NT2/D1 (cell line): Measurements from ENCODE around the gene LRRC49.

Source experiments
- DNase-seq: peaks from one replicate; pipeline ENCODE4 v3.0.0-alpha.2; 2011; ENCODE audit warnings: low read depth, low spot score
- H3K27me3 ChIP-seq: 2 replicates; pipeline ENCODE4 v1.6.0; 2011; ENCODE audit warnings: mild to moderate bottlenecking; ENCODE audit not compliant: insufficient read length, insufficient read depth
- H3K36me3 ChIP-seq: 2 replicates; pipeline ENCODE4 v1.6.1; 2011; ENCODE audit warnings: mild to moderate bottlenecking, low read length, mixed read lengths; ENCODE audit not compliant: insufficient read depth, insufficient read length
- H3K4me1 ChIP-seq: 2 replicates; pipeline ENCODE4 v1.5.1; 2011; ENCODE audit not compliant: insufficient read depth, insufficient read length
- H3K4me3 ChIP-seq: 2 replicates; pipeline ENCODE4 v1.5.1; 2011; ENCODE audit warnings: low read depth; ENCODE audit not compliant: insufficient read length
- H3K9ac ChIP-seq: 2 replicates; pipeline ENCODE4 v1.6.0; 2011; ENCODE audit warnings: low read depth; ENCODE audit not compliant: insufficient read length
- H3K9me3 ChIP-seq: 2 replicates; pipeline ENCODE4 v1.5.1; 2011; ENCODE audit warnings: mild to moderate bottlenecking, low read length; ENCODE audit not compliant: insufficient read depth
- SUZ12 ChIP-seq: IDR thresholded peaks from 2 replicates; pipeline ENCODE4 v1.6.1; 2011; ENCODE audit not compliant: insufficient read length, insufficient read depth; ENCODE audit errors: extremely low read depth
- YY1 ChIP-seq: IDR thresholded peaks from 2 replicates; pipeline ENCODE4 v1.6.1; 2011; ENCODE audit not compliant: insufficient read length, insufficient read depth
- ZNF274 ChIP-seq: IDR thresholded peaks from 2 replicates; pipeline ENCODE4 v1.6.1; 2011; ENCODE audit warnings: mild to moderate bottlenecking, low read depth, low read length

The LRRC49 gene

DNA sequence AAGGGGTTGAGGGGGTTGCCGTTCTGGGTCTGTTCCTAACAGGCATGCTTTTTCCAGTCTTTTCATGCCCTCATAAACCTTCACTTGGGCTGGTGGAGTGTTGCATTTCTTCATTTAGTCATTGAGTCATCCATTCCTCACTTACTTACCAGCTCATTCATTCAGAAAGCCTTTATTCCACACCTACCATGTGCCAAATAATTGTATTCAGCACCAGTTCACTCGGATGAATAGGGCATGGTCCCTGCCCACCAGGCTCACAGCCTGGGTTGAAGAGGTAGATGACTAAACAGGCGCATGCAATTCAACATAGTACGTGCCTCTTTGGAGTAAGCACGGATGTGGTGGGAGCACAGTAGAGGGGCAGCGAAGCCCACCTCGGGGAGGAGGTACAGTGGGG, 187.5 kb downstream of the LRRC49 start:
- H3K9ac ChIP-seq: no peak overlapping the region
- TF ChIP-seq ZNF274: no peak
- TF ChIP-seq YY1: no peak
- no peak for TF ChIP-seq SUZ12
- H3K4me1 ChIP-seq: peaks cover 6% of the 10 kb centered on the region
- no peak overlapping the region for H3K4me3 ChIP-seq
- DNase-seq: no peak
- H3K9me3 ChIP-seq: no peaks in the 10 kb centered on the region; the same call in 1 of the 2 replicates
- no peaks in the 10 kb centered on the region for H3K36me3 ChIP-seq
- peaks cover 67% of the 10 kb centered on the region for H3K27me3 ChIP-seq

DNA sequence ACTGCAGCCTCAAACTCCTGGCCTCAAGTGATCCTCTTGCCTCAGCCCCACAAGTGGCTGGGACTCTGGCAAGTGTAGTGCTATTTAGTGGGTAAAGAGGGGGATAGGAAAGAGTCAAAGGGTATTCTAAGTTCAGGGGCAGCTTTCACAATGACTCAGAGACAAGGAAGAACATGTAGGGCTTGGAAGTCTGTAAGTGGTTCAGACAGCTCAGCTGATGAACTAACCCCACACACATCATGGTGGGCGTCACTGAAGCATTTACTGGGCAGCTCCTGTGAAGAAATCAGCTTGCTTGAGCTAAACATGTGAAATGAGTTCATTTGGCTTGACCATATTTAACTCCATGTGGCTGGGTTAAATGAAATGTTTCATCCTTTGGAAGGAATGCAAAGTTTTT, 188.1 kb downstream of the LRRC49 start:
- peaks cover 71% of the 10 kb centered on the region for H3K27me3 ChIP-seq
- no peak for DNase-seq
- no peak overlapping the region for H3K4me3 ChIP-seq
- no peaks in the 10 kb centered on the region for H3K36me3 ChIP-seq
- no peak overlapping the region for H3K9ac ChIP-seq
- H3K4me1 ChIP-seq: peaks cover 7% of the 10 kb centered on the region
- TF ChIP-seq ZNF274 (no peak), YY1 (no peak), SUZ12 (no peak)
- H3K9me3 ChIP-seq: no peaks in the 10 kb centered on the region; the same call in 1 of the 2 replicates

DNA sequence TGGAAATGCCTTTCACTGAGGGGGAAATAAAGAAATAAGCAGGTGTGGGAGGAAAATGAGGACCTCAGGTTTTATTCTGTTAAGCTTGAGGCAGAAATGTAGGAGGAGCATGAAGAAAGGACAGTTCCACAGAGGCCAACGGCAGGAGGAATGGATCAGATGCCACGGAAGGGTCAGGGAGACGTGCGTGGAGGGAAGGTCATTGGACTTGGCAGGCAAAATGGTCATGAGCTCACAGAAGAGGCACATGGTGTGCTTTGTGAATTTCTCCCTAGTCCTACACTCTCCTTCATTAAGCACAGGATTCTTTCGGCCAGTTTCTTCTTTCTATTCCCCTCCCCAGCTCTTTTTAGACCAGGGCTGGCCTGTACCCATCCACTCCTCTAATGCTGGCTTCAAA, 190.2 kb downstream of the LRRC49 start:
- Histone ChIP-seq H3K4me1 (peaks cover 14% of the 10 kb centered on the region), H3K9me3 (peaks cover 13% of the 10 kb centered on the region; the same call in 1 of the 2 replicates), H3K9ac (no peak overlapping the region), H3K27me3 (peaks cover 89% of the 10 kb centered on the region), H3K36me3 (no peaks in the 10 kb centered on the region), H3K4me3 (no peak overlapping the region)
- TF ChIP-seq SUZ12 (no peak), YY1 (no peak), ZNF274 (no peak)
- no peak for DNase-seq

DNA sequence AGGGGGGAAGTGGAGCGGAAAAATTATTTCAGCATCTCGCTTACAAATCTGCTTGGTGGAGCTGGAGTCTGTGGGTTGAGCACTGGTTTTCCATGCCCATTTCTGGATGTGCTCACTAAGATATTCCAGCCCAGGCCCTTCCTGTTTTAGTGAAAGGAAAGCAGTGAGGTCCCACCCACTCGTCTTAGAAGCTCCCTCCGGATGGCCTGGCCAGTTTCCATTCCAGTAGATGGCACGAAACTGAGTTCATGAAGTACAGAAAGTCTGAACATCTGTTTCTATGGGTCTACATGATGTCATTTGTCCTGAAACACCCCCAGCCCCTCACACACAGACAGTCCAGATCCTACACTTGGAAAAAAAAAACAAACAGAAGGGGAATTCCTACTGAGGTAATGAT, 190.7 kb downstream of the LRRC49 start:
- peaks cover 14% of the 10 kb centered on the region for H3K4me1 ChIP-seq
- no peaks in the 10 kb centered on the region for H3K36me3 ChIP-seq
- no peak overlapping the region for H3K9ac ChIP-seq
- H3K4me3 ChIP-seq: no peak overlapping the region
- no peak for TF ChIP-seq SUZ12
- peaks cover 93% of the 10 kb centered on the region for H3K27me3 ChIP-seq
- DNase-seq: no peak
- H3K9me3 ChIP-seq: peaks cover 13% of the 10 kb centered on the region; the same call in 1 of the 2 replicates

DNA sequence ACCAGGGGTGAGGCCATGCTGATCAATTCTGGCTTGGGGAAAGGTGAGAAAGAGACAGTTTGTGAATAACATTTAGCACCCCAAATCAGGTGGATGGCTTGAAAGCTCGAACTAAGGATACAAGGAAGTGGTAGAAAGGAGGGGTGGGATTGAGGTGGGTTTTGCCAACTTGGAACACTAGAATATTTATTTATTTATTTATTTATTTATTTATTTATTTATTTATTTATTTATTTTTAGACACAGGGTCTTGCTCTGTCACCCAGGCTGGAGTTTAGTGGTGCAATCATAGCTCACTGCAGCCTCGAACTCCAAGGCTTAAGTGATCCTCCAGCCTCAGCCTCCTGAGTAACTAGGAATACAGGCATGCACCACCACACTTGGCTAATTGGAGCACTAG, 191.6 kb downstream of the LRRC49 start:
- TF ChIP-seq SUZ12: no peak
- no peak for TF ChIP-seq YY1
- TF ChIP-seq ZNF274: no peak
- no peak overlapping the region for H3K4me3 ChIP-seq
- peaks cover 96% of the 10 kb centered on the region for H3K27me3 ChIP-seq
- peaks cover 19% of the 10 kb centered on the region; the same call in 1 of the 2 replicates for H3K9me3 ChIP-seq
- DNase-seq: no peak
- H3K9ac ChIP-seq: no peak overlapping the region
- H3K36me3 ChIP-seq: no peaks in the 10 kb centered on the region
- peaks cover 14% of the 10 kb centered on the region for H3K4me1 ChIP-seq

DNA sequence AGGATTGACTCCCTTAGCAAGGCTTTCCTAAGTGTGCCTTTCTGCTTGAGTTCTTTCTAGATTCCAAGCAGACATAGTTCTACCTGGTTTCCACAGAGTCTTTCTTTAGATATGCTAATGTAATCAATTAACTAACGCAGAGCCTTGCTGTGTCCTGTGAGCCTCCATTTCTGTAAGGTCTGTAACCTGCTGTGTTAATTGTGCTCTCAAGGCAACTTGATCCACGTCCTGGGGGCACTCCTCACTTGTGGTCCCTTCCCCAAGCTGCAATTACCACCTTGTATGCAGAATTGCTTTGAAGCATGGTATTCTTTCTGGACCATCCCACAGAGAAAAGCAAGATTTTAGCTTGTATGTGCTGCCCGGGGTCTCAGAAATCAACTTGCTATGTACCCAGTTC, 193.2 kb downstream of the LRRC49 start:
- Histone ChIP-seq H3K9me3 (peaks cover 19% of the 10 kb centered on the region; the same call in 1 of the 2 replicates), H3K9ac (no peak overlapping the region), H3K4me3 (no peak overlapping the region), H3K27me3 (peaks cover 96% of the 10 kb centered on the region), H3K4me1 (peaks cover 14% of the 10 kb centered on the region), H3K36me3 (no peaks in the 10 kb centered on the region)
- DNase-seq: peak; percentile 76
- TF ChIP-seq YY1: no peak
- TF ChIP-seq SUZ12: no peak
- no peak for TF ChIP-seq ZNF274

DNA sequence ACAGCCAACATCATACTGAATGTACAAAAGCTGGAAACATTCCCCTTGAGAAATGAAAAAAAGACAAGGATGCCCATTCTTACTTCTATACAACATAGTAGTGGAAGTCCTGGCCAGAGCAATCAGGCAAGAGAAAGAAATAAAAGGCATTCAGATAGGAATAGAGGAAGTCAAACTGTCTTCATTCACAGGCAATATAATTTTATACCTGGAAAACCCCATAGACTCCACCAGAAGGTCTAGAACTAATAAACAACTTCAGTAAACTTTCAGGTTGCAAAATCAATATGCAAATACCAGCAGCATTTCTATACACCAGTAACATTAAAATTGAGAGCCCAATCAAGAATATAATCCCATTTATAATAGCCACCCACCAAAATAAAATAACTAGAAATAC, 195.5 kb downstream of the LRRC49 start:
- Histone ChIP-seq H3K4me1 (peaks cover 14% of the 10 kb centered on the region), H3K36me3 (no peaks in the 10 kb centered on the region), H3K4me3 (no peak overlapping the region), H3K27me3 (peaks cover 92% of the 10 kb centered on the region), H3K9me3 (peaks cover 19% of the 10 kb centered on the region; the same call in 1 of the 2 replicates), H3K9ac (no peak overlapping the region)
- DNase-seq: no peak
- no peak for TF ChIP-seq YY1
- no peak for TF ChIP-seq ZNF274
- TF ChIP-seq SUZ12: no peak

DNA sequence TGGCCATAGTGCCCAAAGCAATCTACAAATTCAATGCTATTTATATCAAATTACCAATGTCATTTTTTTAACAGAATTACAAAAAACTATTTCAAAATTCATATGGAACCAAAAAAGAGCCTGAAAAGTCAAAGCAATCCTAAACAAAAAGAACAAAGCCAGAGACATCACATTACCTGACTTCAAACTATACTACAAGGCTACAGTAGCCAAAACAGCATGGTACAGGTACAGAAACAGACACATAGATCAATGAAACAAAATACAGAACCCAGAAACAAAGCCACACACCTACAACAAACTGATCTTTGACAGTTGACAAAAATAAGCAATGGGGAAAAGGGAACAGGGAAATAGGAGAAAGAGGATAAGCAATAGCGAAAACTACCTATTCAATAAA, 196.1 kb downstream of the LRRC49 start:
- Histone ChIP-seq H3K9me3 (peaks cover 19% of the 10 kb centered on the region; the same call in 1 of the 2 replicates), H3K4me3 (no peak overlapping the region), H3K36me3 (no peaks in the 10 kb centered on the region), H3K9ac (no peak overlapping the region), H3K27me3 (peaks cover 92% of the 10 kb centered on the region), H3K4me1 (peaks cover 14% of the 10 kb centered on the region)
- TF ChIP-seq ZNF274: no peak
- no peak for TF ChIP-seq SUZ12
- TF ChIP-seq YY1: no peak
- DNase-seq: no peak
